AG04450 (cell line): Measurements from ENCODE around the gene POR. TPM values are rescaled to one million over a fixed set of nuclear protein-coding genes. Genes with fewer than 3 reads are reported as not detected.

Source experiments
- CTCF ChIA-PET: fragments of 300-600, 350-600 bp; formaldehyde crosslinking; extraction: SDS; loops from one replicate; lab custom pipeline; 2022; ENCODE audit warnings: antibody characterized with exemption, inconsistent platforms; lab: Charles Lee
- POLR2A ChIA-PET: fragments of 350-600 bp; formaldehyde crosslinking; extraction: SDS; loops from one replicate; lab custom pipeline; 2021; ENCODE audit warnings: antibody characterized with exemption, inconsistent platforms; lab: Yijun Ruan, JAX
- DNase-seq: peaks from one replicate; pipeline ENCODE4 v3.0.0-alpha.2; 2011; ENCODE audit warnings: low read depth, low spot score
- H3K27ac ChIP-seq: one replicate; pipeline ENCODE4 v1.5.1; 2012; ENCODE audit warnings: low read depth, low read length, control low read depth
- H3K27me3 ChIP-seq: one replicate; pipeline ENCODE4 v1.6.0; 2012; ENCODE audit warnings: low read length; ENCODE audit not compliant: control insufficient read depth, insufficient read depth
- H3K4me3 ChIP-seq: 2 replicates; pipeline ENCODE4 v1.5.1; 2011; ENCODE audit warnings: mild to moderate bottlenecking, low read depth, low read length, control low read depth
- H3K9me3 ChIP-seq: 2 replicates; pipeline ENCODE4 v1.5.1; 2012; ENCODE audit warnings: low read length; ENCODE audit not compliant: control insufficient read depth, insufficient read depth
- CTCF ChIP-seq: IDR thresholded peaks from 2 replicates; pipeline ENCODE4 v1.5.1; 2011; ENCODE audit warnings: low read depth, low read length, control low read depth, inconsistent platforms
- polyA plus RNA-seq: library from polyadenylated mRNA; depleted of rRNA; stranded (reverse); fragments of >200 nt; gene quantifications from 2 replicates; pipeline ENCODE4 v1.2.3, GENCODE V29; 2011

POR gene
- polyA plus RNA-seq, 1 experiment: 39.0 TPM

GRCh38 chr7:75981453-75982305 is 66.7 kb downstream of the POR start:
- DNase-seq: no peak
- ChIA-PET CTCF (no interaction called here), POLR2A (no interaction called here)
- H3K27ac ChIP-seq: no peak overlapping the region
- no peak for TF ChIP-seq CTCF
- H3K4me3 ChIP-seq: no peak overlapping the region
- no peaks in the 10 kb centered on the region for H3K27me3 ChIP-seq
- no peaks in the 10 kb centered on the region; the same call in 1 of the 2 replicates for H3K9me3 ChIP-seq

GRCh38 chr7:75982306-75983064 is 67.5 kb downstream of the POR start:
- DNase-seq: no peak
- Histone ChIP-seq H3K27ac (no peak overlapping the region), H3K4me3 (no peak overlapping the region), H3K27me3 (no peaks in the 10 kb centered on the region), H3K9me3 (no peaks in the 10 kb centered on the region; the same call in 1 of the 2 replicates)
- ChIA-PET CTCF (no interaction called here), POLR2A (no interaction called here)
- TF ChIP-seq CTCF: no peak

DNA sequence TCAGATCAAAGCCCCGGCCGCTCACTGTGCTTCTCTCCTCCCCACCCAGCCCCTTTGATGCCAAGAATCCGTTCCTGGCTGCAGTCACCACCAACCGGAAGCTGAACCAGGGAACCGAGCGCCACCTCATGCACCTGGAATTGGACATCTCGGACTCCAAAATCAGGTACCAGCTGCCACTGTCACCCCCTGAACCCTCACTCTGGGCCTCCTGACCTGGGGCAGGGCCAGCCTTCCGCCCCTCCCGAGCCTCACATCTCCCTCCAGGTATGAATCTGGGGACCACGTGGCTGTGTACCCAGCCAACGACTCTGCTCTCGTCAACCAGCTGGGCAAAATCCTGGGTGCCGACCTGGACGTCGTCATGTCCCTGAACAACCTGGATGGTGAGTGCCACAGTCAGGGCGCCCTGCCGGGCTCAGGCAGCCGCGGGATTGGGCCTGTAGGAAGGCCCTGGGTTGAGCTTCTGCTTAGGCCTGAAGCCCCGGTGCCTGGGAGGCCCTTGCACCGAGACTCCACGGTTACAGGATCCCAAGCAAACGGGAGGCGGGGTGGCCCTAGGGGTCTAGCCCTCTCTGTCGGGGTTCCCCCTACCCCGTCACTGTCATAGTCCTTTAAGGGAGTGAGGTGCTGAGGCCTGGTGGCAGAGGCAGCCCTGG is 68.6 kb downstream of the POR start:
- Histone ChIP-seq H3K9me3 (no peaks in the 10 kb centered on the region; the same call in 1 of the 2 replicates), H3K27me3 (no peaks in the 10 kb centered on the region), H3K4me3 (no peak overlapping the region), H3K27ac (no peak overlapping the region)
- CTCF ChIA-PET: no interaction called here
- no peak for TF ChIP-seq CTCF
- DNase-seq: no peak
- POLR2A ChIA-PET: no interaction called here

DNA sequence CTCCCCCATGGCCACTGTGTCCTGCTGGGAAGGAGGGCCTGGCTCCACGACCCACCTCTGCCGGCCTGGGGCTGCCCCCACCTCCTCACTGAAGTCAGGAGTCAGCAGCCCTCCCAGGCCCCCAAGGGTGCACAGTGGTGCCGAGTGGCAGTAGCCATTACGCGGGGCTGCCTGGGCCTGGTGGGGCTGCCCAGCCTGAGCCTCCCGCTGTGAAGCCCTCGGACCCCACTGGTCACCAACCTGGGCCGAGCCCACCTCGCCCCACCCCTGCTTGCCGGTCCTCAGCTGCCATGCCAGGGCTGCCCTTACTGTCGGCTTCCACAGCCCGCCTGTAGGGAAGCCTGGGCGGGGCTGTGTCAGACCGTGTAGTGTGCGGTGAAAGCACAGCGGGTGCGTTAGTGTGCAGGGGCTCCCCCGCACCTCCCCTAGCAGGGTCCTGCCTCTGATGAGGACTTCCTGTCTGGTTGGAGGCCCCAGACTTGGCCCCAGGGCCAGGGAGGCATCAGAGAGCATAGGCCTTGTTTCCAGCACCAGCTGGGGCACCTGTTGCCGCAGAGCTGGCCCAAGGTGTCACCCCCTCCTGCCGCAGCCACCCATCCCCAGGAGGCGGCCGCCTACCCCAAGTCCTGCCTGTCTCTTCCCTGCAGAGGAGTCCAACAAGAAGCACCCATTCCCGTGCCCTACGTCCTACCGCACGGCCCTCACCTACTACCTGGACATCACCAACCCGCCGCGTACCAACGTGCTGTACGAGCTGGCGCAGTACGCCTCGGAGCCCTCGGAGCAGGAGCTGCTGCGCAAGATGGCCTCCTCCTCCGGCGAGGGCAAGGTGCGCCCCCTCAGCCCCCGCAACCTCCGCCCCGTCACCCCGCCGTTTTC is 69.4 kb downstream of the POR start:
- H3K27me3 ChIP-seq: no peaks in the 10 kb centered on the region
- no peak overlapping the region for H3K4me3 ChIP-seq
- DNase-seq: no peak
- H3K27ac ChIP-seq: no peak overlapping the region
- CTCF ChIA-PET: interaction anchor here (0.6 kb wide), 1 partner anchor 330 kb away, joined by 6 read pairs; no protein-coding TSS in a partner anchor
- POLR2A ChIA-PET: no interaction called here
- H3K9me3 ChIP-seq: no peaks in the 10 kb centered on the region; the same call in 1 of the 2 replicates
- no peak for TF ChIP-seq CTCF
